Effector memory CD4-positive, alpha-beta T cell (primary cell): ENCODE results near the gene EIF5AL1.
"Not testable (repeated sequence)": the region's sequence is repeated elsewhere in the genome, so short reads cannot be mapped to it uniquely, and the experiment has no call there.

Source experiments
- DNase-seq, 3 donors: peaks; one replicate each; pipeline ENCODE4 v3.0.0-alpha.2; 2020
- H3K27ac ChIP-seq: 2 replicates; pipeline ENCODE4 v1.7.0; 2013; ENCODE audit warnings: mild to moderate bottlenecking, low read length, moderate library complexity; ENCODE audit not compliant: insufficient read depth, poor library complexity, severe bottlenecking
- H3K27me3 ChIP-seq: replicated peaks from 2 replicates; pipeline ENCODE4 v1.7.0; 2013; ENCODE audit warnings: mild to moderate bottlenecking, low read length; ENCODE audit not compliant: insufficient read depth, control insufficient read depth, poor library complexity, severe bottlenecking
- H3K36me3 ChIP-seq: 2 replicates; pipeline ENCODE4 v1.7.0; 2013; ENCODE audit warnings: mild to moderate bottlenecking, low read length, moderate library complexity; ENCODE audit not compliant: control insufficient read depth, insufficient read depth
- H3K4me1 ChIP-seq: 2 replicates; pipeline ENCODE4 v1.7.0; 2013; ENCODE audit warnings: low read length, mild to moderate bottlenecking; ENCODE audit not compliant: control insufficient read depth, insufficient read depth, poor library complexity, severe bottlenecking
- H3K4me3 ChIP-seq: 2 replicates; pipeline ENCODE4 v1.7.0; 2013; ENCODE audit warnings: low read length, low read depth, mild to moderate bottlenecking; ENCODE audit not compliant: insufficient read depth, poor library complexity, severe bottlenecking
- H3K9me3 ChIP-seq: 2 replicates; pipeline ENCODE4 v1.7.0; 2013; ENCODE audit warnings: mild to moderate bottlenecking, low read length, moderate library complexity; ENCODE audit not compliant: control insufficient read depth

EIF5AL1 gene

GRCh38 chr10:79507440-79508167, 4.7 kb upstream of the EIF5AL1 start:
- Histone ChIP-seq H3K9me3 (no peaks in the 10 kb centered on the region), H3K4me1 (no peaks in the 10 kb centered on the region), H3K27me3 (no peaks in the 10 kb centered on the region), H3K27ac (no peak overlapping the region), H3K4me3 (no peak overlapping the region), H3K36me3 (no peaks in the 10 kb centered on the region)
- no peak for DNase-seq

- not testable (repeated sequence) for H3K36me3 ChIP-seq, H3K9me3 ChIP-seq, H3K4me1 ChIP-seq, H3K27ac ChIP-seq, H3K4me3 ChIP-seq, H3K27me3 ChIP-seq, DNase-seq
These were observed 4.1 kb upstream of the EIF5AL1 start for GRCh38 chr10:79508245-79508644.

GRCh38 chr10:79509306-79509933, 2.9 kb upstream of the EIF5AL1 start:
- not testable (repeated sequence) for H3K4me1 ChIP-seq, DNase-seq, H3K36me3 ChIP-seq

GRCh38 chr10:79509934-79510508, 2.3 kb upstream of the EIF5AL1 start:
- not testable (repeated sequence) for H3K9me3 ChIP-seq, H3K4me1 ChIP-seq, H3K27ac ChIP-seq, H3K27me3 ChIP-seq, H3K36me3 ChIP-seq, H3K4me3 ChIP-seq, DNase-seq

More at GRCh38 chr10:79509306-79509933, 2.9 kb upstream of the EIF5AL1 start:
- not testable (repeated sequence) for H3K27ac ChIP-seq, H3K9me3 ChIP-seq, H3K4me3 ChIP-seq, H3K27me3 ChIP-seq

- not testable (repeated sequence) for H3K27ac ChIP-seq, H3K4me3 ChIP-seq, DNase-seq, H3K9me3 ChIP-seq, H3K27me3 ChIP-seq, H3K36me3 ChIP-seq, H3K4me1 ChIP-seq
These were observed 4.3 kb downstream of the EIF5AL1 start for GRCh38 chr10:79516532-79517205.

- H3K4me3 ChIP-seq, H3K9me3 ChIP-seq, H3K4me1 ChIP-seq, H3K27ac ChIP-seq, DNase-seq, H3K27me3 ChIP-seq, H3K36me3 ChIP-seq: not testable (repeated sequence)
These were observed 5.2 kb downstream of the EIF5AL1 start for GRCh38 chr10:79517567-79517966.

- H3K9me3 ChIP-seq, H3K36me3 ChIP-seq, H3K27ac ChIP-seq, H3K27me3 ChIP-seq, DNase-seq, H3K4me3 ChIP-seq, H3K4me1 ChIP-seq: not testable (repeated sequence)
These were observed 9.4 kb downstream of the EIF5AL1 start for GRCh38 chr10:79521751-79522150.

- not testable (repeated sequence) for H3K9me3 ChIP-seq, H3K4me1 ChIP-seq, H3K36me3 ChIP-seq
These were observed 10.1 kb downstream of the EIF5AL1 start for GRCh38 chr10:79522464-79522863.

GRCh38 chr10:79523157-79523853, 11.0 kb downstream of the EIF5AL1 start:
- not testable (repeated sequence) for H3K27me3 ChIP-seq, H3K4me1 ChIP-seq, H3K27ac ChIP-seq, H3K36me3 ChIP-seq, DNase-seq, H3K9me3 ChIP-seq, H3K4me3 ChIP-seq

More at GRCh38 chr10:79522464-79522863, 10.1 kb downstream of the EIF5AL1 start:
- not testable (repeated sequence) for H3K4me3 ChIP-seq, H3K27ac ChIP-seq, DNase-seq, H3K27me3 ChIP-seq
